H1 (cell line): ENCODE measurements around the gene TDP2.

Experiments used
- CEBPB ChIP-seq: IDR thresholded peaks from 2 replicates; pipeline ENCODE4 v1.6.1; 2012; ENCODE audit warnings: low read depth, low read length
- EZH2 ChIP-seq: fragments of 200-600 bp; sonication (generic); IDR thresholded peaks from 2 replicates; pipeline ENCODE4 v1.7.1; 2012; ENCODE audit warnings: low read depth, mild to moderate bottlenecking, moderate library complexity, low read length, inconsistent platforms; ENCODE audit not compliant: severe bottlenecking
- FOSL1 ChIP-seq: IDR thresholded peaks from 2 replicates; pipeline ENCODE4 v1.6.1; 2011; ENCODE audit warnings: mild to moderate bottlenecking, low read depth, low read length, moderate library complexity; ENCODE audit not compliant: insufficient read depth
- POLR2AphosphoS5 ChIP-seq: IDR thresholded peaks from 2 replicates; pipeline ENCODE4 v1.6.1; 2011; ENCODE audit warnings: low read depth, low read length
- TBP ChIP-seq: IDR thresholded peaks from 2 replicates; pipeline ENCODE4 v1.6.1; 2011; ENCODE audit warnings: low read depth, low read length, improper control_type of control experiment

GRCh38 chr6:24710519-24711303, 44.0 kb upstream of the TDP2 start:
- no peak for TF ChIP-seq TBP
- TF ChIP-seq EZH2 = no peak
- TF ChIP-seq CEBPB = no peak
- TF ChIP-seq FOSL1 = no peak
- TF ChIP-seq POLR2AphosphoS5 = no peak
